H1 (cell line): ENCODE measurements around the gene UBE4A. TPM values are rescaled to one million over a fixed set of nuclear protein-coding genes. Genes with fewer than 3 reads are reported as not detected.

Experiments used
- CTCF ChIA-PET: fragments of 300-600 bp; sonication (Branson Sonifier 250); formaldehyde crosslinking; loops from one replicate; lab custom pipeline; 2021; ENCODE audit not compliant: partially characterized antibody; lab: Charles Lee
- POLR2A ChIA-PET: fragments of 300-600 bp; sonication (Branson Sonifier 250); formaldehyde crosslinking; loops from one replicate; lab custom pipeline; 2021; ENCODE audit warnings: inconsistent platforms; ENCODE audit not compliant: partially characterized antibody; lab: Charles Lee
- DNase-seq, 2 experiments: peaks; one replicate each; pipeline versions ENCODE4 v3.0.0 to v3.0.0-alpha.2; 2010 to 2022; ENCODE audit warnings: low spot score in 2 of 2, low read depth in 1 of 2, mixed read lengths in 1 of 2
- FAIRE-seq: peaks from 2 replicates; lab custom pipeline; 2011; peaks lifted over from hg19 to GRCh38; lab: Jason Lieb, UNC
- H2AFZ ChIP-seq: 2 replicates; pipeline ENCODE4 v1.8.1; 2012; ENCODE audit warnings: low read length, inconsistent platforms
- H2AK5ac ChIP-seq: 2 replicates; pipeline ENCODE4 v1.6.1; 2013; ENCODE audit warnings: low read depth, low read length
- H2BK120ac ChIP-seq: replicated peaks from 2 replicates; pipeline ENCODE3; 2013; ENCODE audit warnings: low read depth, low read length, inconsistent platforms
- H2BK12ac ChIP-seq: 2 replicates; pipeline ENCODE4 v1.6.1; 2013; ENCODE audit warnings: low read depth, low read length
- H2BK15ac ChIP-seq: 2 replicates; pipeline ENCODE4 v1.6.1; 2013; ENCODE audit warnings: low read length
- H2BK20ac ChIP-seq: 2 replicates; pipeline ENCODE4 v1.6.1; 2013; ENCODE audit warnings: low read length
- H2BK5ac ChIP-seq: 2 replicates; pipeline ENCODE4 v1.6.1; 2013; ENCODE audit warnings: low read depth, low read length
- H3K14ac ChIP-seq: 2 replicates; pipeline ENCODE4 v1.6.1; 2013; ENCODE audit warnings: inconsistent platforms; ENCODE audit not compliant: insufficient read length
- H3K18ac ChIP-seq: 2 replicates; pipeline ENCODE4 v1.6.1; 2013; ENCODE audit warnings: low read length; ENCODE audit errors: extremely low read depth
- H3K23ac ChIP-seq: 2 replicates; pipeline ENCODE4 v1.6.1; 2013; ENCODE audit warnings: inconsistent platforms; ENCODE audit not compliant: insufficient read length
- H3K23me2 ChIP-seq: 2 replicates; pipeline ENCODE4 v1.6.1; 2013; ENCODE audit warnings: low read depth, low read length
- H3K27ac ChIP-seq: 2 replicates; pipeline ENCODE4 v1.6.1; 2011; ENCODE audit warnings: low read depth, low read length, inconsistent platforms
- H3K27me3 ChIP-seq, 4 experiments: replicated peaks in 1 of 4; 1 replicate in 1 of 4; 2 replicates in 3 of 4; pipeline versions ENCODE4 v1.6.1 to v1.8.1; 2011 to 2013; ENCODE audit warnings: low read length in 3 of 4, mild to moderate bottlenecking in 3 of 4, inconsistent platforms in 2 of 4, mixed read lengths in 2 of 4, moderate library complexity in 1 of 4; ENCODE audit not compliant: control insufficient read depth in 3 of 4, insufficient read depth in 3 of 4; ENCODE audit errors: extremely low read depth in 1 of 4
- H3K36me3 ChIP-seq, 4 experiments: 2 replicates each; pipeline versions ENCODE4 v1.6.1 to v1.8.1; 2011 to 2013; ENCODE audit warnings: mild to moderate bottlenecking in 4 of 4, low read length in 3 of 4, moderate library complexity in 2 of 4, control low read depth in 1 of 4, inconsistent platforms in 1 of 4; ENCODE audit not compliant: insufficient read depth in 4 of 4, control insufficient read depth in 2 of 4
- H3K4ac ChIP-seq: replicated peaks from 2 replicates; pipeline ENCODE3; 2013; ENCODE audit warnings: low read length, low read depth, mixed read lengths, inconsistent platforms; ENCODE audit not compliant: insufficient read length
- H3K4me1 ChIP-seq, 4 experiments: replicated peaks in 1 of 4; 1 replicate in 1 of 4; 2 replicates in 3 of 4; pipeline versions ENCODE4 v1.6.1 to v1.8.1; 2011 to 2013; ENCODE audit warnings: low read length in 3 of 4, inconsistent platforms in 2 of 4, mixed read lengths in 1 of 4; ENCODE audit not compliant: insufficient read depth in 4 of 4, control insufficient read depth in 3 of 4
- H3K4me2 ChIP-seq, 2 experiments: 2 replicates each; pipeline versions ENCODE4 v1.6.1 to v1.8.1; 2011 to 2013; ENCODE audit warnings: low read depth in 2 of 2, low read length in 2 of 2, control low read depth in 1 of 2, inconsistent platforms in 1 of 2, mild to moderate bottlenecking in 1 of 2; ENCODE audit not compliant: insufficient read depth in 1 of 2
- H3K4me3 ChIP-seq, 4 experiments: fragments of 200-600, 300-600 bp in 1 of 4; sonication (generic), shearing (Covaris generic), sonication (Bioruptor Twin) in 1 of 4; 2 replicates each; pipeline versions ENCODE4 v1.5.1 to v1.8.1; 2011 to 2016; ENCODE audit warnings: low read length in 4 of 4, low read depth in 3 of 4, control low read depth in 2 of 4, inconsistent platforms in 2 of 4, mild to moderate bottlenecking in 2 of 4, mixed read lengths in 1 of 4, moderate library complexity in 1 of 4; ENCODE audit not compliant: insufficient read depth in 2 of 4; ENCODE audit errors: extremely low read depth in 1 of 4
- H3K56ac ChIP-seq: replicated peaks from 2 replicates; pipeline ENCODE3; 2013; ENCODE audit warnings: low read depth, mild to moderate bottlenecking, mixed read lengths, low read length, inconsistent platforms; ENCODE audit not compliant: insufficient read length
- H3K79me1 ChIP-seq: 2 replicates; pipeline ENCODE4 v1.6.1; 2013; ENCODE audit warnings: low read depth, low read length, control low read depth
- H3K79me2 ChIP-seq, 2 experiments: 2 replicates each; pipeline versions ENCODE4 v1.6.1 to v1.8.1; 2012 to 2013; ENCODE audit warnings: low read length in 2 of 2, mild to moderate bottlenecking in 2 of 2, inconsistent platforms in 1 of 2; ENCODE audit not compliant: insufficient read depth in 2 of 2, control insufficient read depth in 1 of 2
- H3K9ac ChIP-seq, 4 experiments: replicated peaks in 1 of 4; 1 replicate in 1 of 4; 2 replicates in 3 of 4; pipeline versions ENCODE4 v1.6.1 to v1.8.1; 2011 to 2013; ENCODE audit warnings: low read depth in 3 of 4, low read length in 3 of 4, control low read depth in 2 of 4, mild to moderate bottlenecking in 2 of 4, moderate library complexity in 2 of 4, inconsistent platforms in 1 of 4; ENCODE audit errors: extremely low read depth in 1 of 4
- H3K9me3 ChIP-seq, 2 experiments: 2 replicates each; pipeline versions ENCODE4 v1.6.1 to v1.8.1; 2012 to 2013; ENCODE audit warnings: mild to moderate bottlenecking in 2 of 2, moderate library complexity in 2 of 2, control low read depth in 1 of 2, inconsistent platforms in 1 of 2, low read depth in 1 of 2, low read length in 1 of 2, mixed read lengths in 1 of 2; ENCODE audit not compliant: insufficient read depth in 2 of 2
- H4K20me1 ChIP-seq, 2 experiments: replicated peaks in 1 of 2; 2 replicates each; pipeline versions ENCODE3 to v1.8.1; 2011 to 2013; ENCODE audit warnings: inconsistent platforms in 2 of 2, low read length in 2 of 2, mild to moderate bottlenecking in 1 of 2; ENCODE audit not compliant: insufficient read depth in 2 of 2, control insufficient read depth in 1 of 2
- H4K5ac ChIP-seq: 2 replicates; pipeline ENCODE4 v1.6.1; 2013; ENCODE audit warnings: low read length, low read depth, mixed read lengths, inconsistent platforms; ENCODE audit not compliant: insufficient read length
- H4K8ac ChIP-seq: 2 replicates; pipeline ENCODE4 v1.8.0; 2013; ENCODE audit warnings: mild to moderate bottlenecking, moderate library complexity, low read length, inconsistent platforms; ENCODE audit not compliant: insufficient read depth; ENCODE audit errors: extremely low read depth
- H4K91ac ChIP-seq: replicated peaks from 2 replicates; pipeline ENCODE3; 2013; ENCODE audit warnings: low read length, mixed read lengths, inconsistent platforms; ENCODE audit not compliant: insufficient read length
- HDAC2 ChIP-seq, 2 experiments: fragments of 300-600 bp in 1 of 2; sonication (generic) in 1 of 2; IDR thresholded peaks; 2 replicates each; pipeline ENCODE4 v1.6.1; 2011 to 2012; ENCODE audit warnings: low read depth in 2 of 2, low read length in 2 of 2, mild to moderate bottlenecking in 2 of 2, moderate library complexity in 2 of 2, borderline replicate concordance in 1 of 2, inconsistent platforms in 1 of 2
- RXRA ChIP-seq: IDR thresholded peaks from 2 replicates; pipeline ENCODE4 v1.6.1; 2011; ENCODE audit warnings: low read depth, mild to moderate bottlenecking, low read length, moderate library complexity; ENCODE audit not compliant: insufficient read depth
- SP4 ChIP-seq: IDR thresholded peaks from 2 replicates; pipeline ENCODE4 v1.6.1; 2012; ENCODE audit warnings: low read length, inconsistent platforms
- WGBS, 2 experiments: shearing (Covaris generic) in 1 of 2; methylation state at CpG; one replicate each; pipeline versions ENCODE4 v1.1.6 to v1.1.7; 2013 to 2015; ENCODE audit warnings: low lambda C conversion rate in 2 of 2, mixed read lengths in 2 of 2, inconsistent platforms in 1 of 2, low coverage in 1 of 2, missing lambda C conversion rate in 1 of 2; ENCODE audit not compliant: insufficient replicate concordance in 2 of 2, insufficient coverage in 1 of 2, insufficient read length in 1 of 2; ENCODE audit errors: extremely low coverage in 1 of 2, missing lambda C conversion rate in 1 of 2; 5-methylcytosine and 5-hydroxymethylcytosine counted together
- polyA plus RNA-seq, 7 experiments: library from polyadenylated mRNA; depleted of rRNA in 3 of 7; stranded (reverse) in 5 of 7; unstranded in 2 of 7; fragments of >200 nt in 5 of 7; fragments of 200-250 nt in 2 of 7; gene quantifications; 1 replicate in 5 of 7; 2 replicates in 1 of 7; 4 replicates in 1 of 7; pipeline versions ENCODE4 v1.2.1 to v1.2.3, GENCODE V29; 2011 to 2013; ENCODE audit warnings: missing spikeins in 2 of 7, mixed read lengths in 2 of 7
- total RNA-seq: library from RNA; stranded (reverse); fragmentation: NEBNext Ultra II Directional; extraction: Animal tissue kit (Norgen Biotek cat#: 25700); gene quantifications from 2 replicates; pipeline ENCODE4 v1.2.1, GENCODE V29; 2021
- TF ChIP-seq, protein P1 (sequence below): IDR thresholded peaks from 2 replicates; pipeline ENCODE4 v1.6.1; 2011; ENCODE audit warnings: low read length, improper control_type of control experiment

Gene UBE4A
- total and polyA plus RNA-seq, 2 of the 8 experiments (the other 6 are each of a cell fraction or from before 2014, with no cell fraction given) = 11.3 to 34.5 TPM

DNA sequence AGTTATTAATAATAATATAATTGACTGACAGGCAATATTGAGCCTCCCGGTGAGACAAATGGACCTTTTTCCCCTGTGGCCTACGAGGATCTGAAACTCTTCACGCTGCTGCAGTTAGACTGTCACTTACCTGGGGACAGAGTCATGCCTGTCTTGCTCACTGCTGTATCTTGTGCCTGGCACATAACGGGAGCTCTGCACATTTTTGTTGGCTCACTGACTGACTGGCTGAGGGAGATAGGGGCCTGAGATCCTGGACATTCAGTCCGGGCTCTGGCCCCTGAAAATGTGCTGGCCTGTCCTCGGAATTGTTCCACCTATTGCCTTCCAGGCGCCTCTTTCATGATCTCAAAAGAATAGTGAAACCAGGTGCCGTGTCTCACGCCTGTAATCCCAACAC is 16.2 kb upstream of the UBE4A start:
- Histone ChIP-seq H3K4me1 (no peaks in the 10 kb centered on the region), H3K79me2 (no peaks in the 10 kb centered on the region), H3K56ac (no peak overlapping the region), H3K79me1 (no peaks in the 10 kb centered on the region; the same call in 1 of the 2 replicates), H3K9ac (no peak overlapping the region), H3K4me3 (no peak overlapping the region), H2BK12ac (no peak overlapping the region), H2AK5ac (no peak overlapping the region), H3K23me2 (no peaks in the 10 kb centered on the region; the same call in 1 of the 2 replicates), H3K14ac (no peak overlapping the region), H3K9me3 (no peaks in the 10 kb centered on the region), H3K23ac (no peak overlapping the region), H4K8ac (no peak overlapping the region), H2BK5ac (no peak overlapping the region), H2BK120ac (no peak overlapping the region), H2BK20ac (no peak overlapping the region), H4K91ac (no peak overlapping the region), H3K18ac (no peak overlapping the region), H4K20me1 (no peaks in the 10 kb centered on the region), H3K4me2 (no peak overlapping the region), H2AFZ (no peak overlapping the region), H3K27ac (no peak overlapping the region), H2BK15ac (no peak overlapping the region), H3K27me3 (peaks cover 0 to under 1% (median 0%) of the 10 kb centered on the region in 4 experiments; a peak in 2 of 7 replicates), H3K36me3 (no peaks in the 10 kb centered on the region), H4K5ac (no peak overlapping the region), H3K4ac (no peak overlapping the region)
- CTCF ChIA-PET = interaction anchor here (4.9 kb wide), 1 partner anchor 10 kb away, joined by 24 read pairs; no protein-coding TSS in a partner anchor
- WGBS, 2 experiments = 83% methylated on average over 9 of the region's 9 CpGs; no CpG with 5 or more reads in 1 of the 2 experiments
- POLR2A ChIA-PET = no interaction called here
- FAIRE-seq (no peak), DNase-seq (no peak)
- TF ChIP-seq RXRA = no peak
- TF ChIP-seq SP4 = no peak
- TF ChIP-seq, protein P1, sequence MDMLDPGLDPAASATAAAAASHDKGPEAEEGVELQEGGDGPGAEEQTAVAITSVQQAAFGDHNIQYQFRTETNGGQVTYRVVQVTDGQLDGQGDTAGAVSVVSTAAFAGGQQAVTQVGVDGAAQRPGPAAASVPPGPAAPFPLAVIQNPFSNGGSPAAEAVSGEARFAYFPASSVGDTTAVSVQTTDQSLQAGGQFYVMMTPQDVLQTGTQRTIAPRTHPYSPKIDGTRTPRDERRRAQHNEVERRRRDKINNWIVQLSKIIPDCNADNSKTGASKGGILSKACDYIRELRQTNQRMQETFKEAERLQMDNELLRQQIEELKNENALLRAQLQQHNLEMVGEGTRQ = no peak
- no peak for TF ChIP-seq HDAC2 (IDR thresholded peaks at IDR 0.05; ENCODE audit: borderline replicate concordance in 1 of 2, low read depth in 2 of 2, low read length in 2 of 2)
